AG10803 (cell line): ENCODE results near the gene CCDC74A.
"Not testable (repeated sequence)": the region's sequence is repeated elsewhere in the genome, so short reads cannot be mapped to it uniquely, and the experiment has no call there.

Experiments used
- DNase-seq: peaks from one replicate; pipeline ENCODE4 v3.0.0; 2010; ENCODE audit warnings: low read depth
- H3K4me3 ChIP-seq: 2 replicates; pipeline ENCODE4 v1.5.1; 2011; ENCODE audit warnings: mild to moderate bottlenecking, low read length, control low read depth
- TF ChIP-seq, protein P1 (sequence below): conservative IDR thresholded peaks from 2 replicates; pipeline ENCODE4 v1.5.1; 2011; ENCODE audit warnings: mild to moderate bottlenecking, low read length, control low read depth, inconsistent platforms

CCDC74A gene

GRCh38 chr2:131566371-131566770 lies 38.7 kb downstream of the CCDC74A start:
- DNase-seq = no peak
- TF ChIP-seq, protein P1, sequence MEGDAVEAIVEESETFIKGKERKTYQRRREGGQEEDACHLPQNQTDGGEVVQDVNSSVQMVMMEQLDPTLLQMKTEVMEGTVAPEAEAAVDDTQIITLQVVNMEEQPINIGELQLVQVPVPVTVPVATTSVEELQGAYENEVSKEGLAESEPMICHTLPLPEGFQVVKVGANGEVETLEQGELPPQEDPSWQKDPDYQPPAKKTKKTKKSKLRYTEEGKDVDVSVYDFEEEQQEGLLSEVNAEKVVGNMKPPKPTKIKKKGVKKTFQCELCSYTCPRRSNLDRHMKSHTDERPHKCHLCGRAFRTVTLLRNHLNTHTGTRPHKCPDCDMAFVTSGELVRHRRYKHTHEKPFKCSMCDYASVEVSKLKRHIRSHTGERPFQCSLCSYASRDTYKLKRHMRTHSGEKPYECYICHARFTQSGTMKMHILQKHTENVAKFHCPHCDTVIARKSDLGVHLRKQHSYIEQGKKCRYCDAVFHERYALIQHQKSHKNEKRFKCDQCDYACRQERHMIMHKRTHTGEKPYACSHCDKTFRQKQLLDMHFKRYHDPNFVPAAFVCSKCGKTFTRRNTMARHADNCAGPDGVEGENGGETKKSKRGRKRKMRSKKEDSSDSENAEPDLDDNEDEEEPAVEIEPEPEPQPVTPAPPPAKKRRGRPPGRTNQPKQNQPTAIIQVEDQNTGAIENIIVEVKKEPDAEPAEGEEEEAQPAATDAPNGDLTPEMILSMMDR = no peak
- no peak overlapping the region for H3K4me3 ChIP-seq

DNA sequence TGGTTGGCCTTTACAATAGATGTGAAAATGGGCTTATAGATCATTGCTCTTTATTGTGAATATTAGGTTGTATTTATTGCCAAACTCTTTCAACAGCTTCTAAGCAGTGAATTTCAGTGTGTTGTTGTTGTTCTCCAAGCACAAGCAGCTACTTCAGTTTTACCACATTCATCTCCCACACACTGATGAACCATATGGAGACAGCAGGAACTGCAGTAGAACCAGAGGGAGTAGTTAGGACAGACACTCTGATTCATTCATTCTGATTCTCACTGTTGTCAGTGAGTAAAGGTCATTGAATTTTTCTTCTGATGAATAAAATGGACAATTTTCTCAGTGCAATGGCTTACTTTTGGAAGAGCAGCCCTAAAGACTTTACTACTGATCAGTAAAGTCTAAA lies 40.2 kb downstream of the CCDC74A start:
- H3K4me3 ChIP-seq = no peak overlapping the region
- TF ChIP-seq, protein P1 = no peak
- DNase-seq = no peak

DNA sequence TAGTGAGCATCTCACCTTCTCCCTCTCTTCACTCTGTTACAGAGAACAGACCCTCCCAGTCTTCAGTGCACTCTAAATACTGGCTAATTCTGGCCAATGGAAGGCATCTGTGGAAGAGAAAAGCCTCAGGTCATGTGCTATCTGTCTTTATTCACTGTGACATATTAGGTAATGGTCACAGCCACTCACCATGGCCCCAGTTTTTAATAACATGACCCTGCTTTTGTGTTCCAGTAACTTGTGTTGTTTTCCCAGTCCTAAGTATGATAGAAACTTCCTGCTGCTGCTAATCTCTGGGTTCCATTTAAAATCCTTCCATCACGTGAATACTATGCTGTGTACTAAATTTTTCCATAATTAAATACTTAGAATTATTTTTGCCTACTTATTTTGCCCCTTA lies 40.7 kb downstream of the CCDC74A start:
- not testable (repeated sequence) for DNase-seq, H3K4me3 ChIP-seq

GRCh38 chr2:131572175-131572574 lies 44.5 kb downstream of the CCDC74A start:
- H3K4me3 ChIP-seq = no peak overlapping the region
- TF ChIP-seq, protein P1 = no peak
- no peak for DNase-seq

- TF ChIP-seq, protein P1 = no peak
- DNase-seq = no peak
- no peak overlapping the region for H3K4me3 ChIP-seq
These were observed 50.1 kb downstream of the CCDC74A start for GRCh38 chr2:131577812-131578211.

DNA sequence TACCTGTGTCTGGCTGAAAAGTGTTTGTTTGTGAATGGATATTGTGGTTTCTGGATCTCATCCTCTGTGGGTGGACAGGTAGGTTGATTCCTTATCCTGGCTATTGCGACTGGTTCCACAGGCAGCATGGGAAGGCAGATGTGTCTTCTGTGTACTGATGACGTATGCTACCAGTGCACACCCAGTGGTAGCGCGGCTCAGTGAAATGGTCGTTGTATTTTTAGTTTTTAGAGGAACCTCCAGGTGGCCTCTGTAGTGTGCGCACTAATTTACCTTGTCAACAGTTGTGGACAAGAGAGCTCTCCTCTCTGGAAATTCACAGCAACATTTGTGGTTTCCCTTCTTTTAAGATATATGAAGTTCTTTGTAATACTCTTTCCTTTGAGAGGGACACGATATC lies 52.5 kb downstream of the CCDC74A start:
- TF ChIP-seq, protein P1 = no peak
- H3K4me3 ChIP-seq = no peak overlapping the region
- DNase-seq = no peak
